ENCODE results near the gene TRPV4. TPM values are rescaled to one million over a fixed set of nuclear protein-coding genes. Genes with fewer than 3 reads are reported as not detected.

The TRPV4 gene
- total and polyA plus RNA-seq, 2 donors (not counting 3 experiments of a cell fraction or from before 2014, with no cell fraction given) = 8.8 to 22.3 TPM

DNA sequence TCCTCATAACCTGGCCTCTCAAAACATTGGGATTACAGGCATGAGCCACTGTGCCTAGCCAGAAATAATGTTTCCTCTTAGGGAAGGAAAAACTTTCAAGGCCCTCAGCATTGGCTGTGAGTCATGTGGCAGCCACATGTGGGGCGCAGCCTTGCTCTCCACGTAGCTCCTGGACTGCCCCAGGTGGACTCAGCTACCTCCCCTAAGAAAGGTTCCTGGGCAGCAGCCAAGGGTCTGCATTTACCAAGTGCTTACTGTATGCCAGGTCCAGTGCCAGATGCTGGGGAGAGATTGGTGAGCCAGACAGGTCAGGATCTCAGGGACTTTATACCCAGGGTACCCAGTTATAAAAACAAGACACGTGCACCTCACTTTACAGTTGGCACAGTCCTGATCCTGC, 3.7 kb upstream of the TRPV4 start:
- POLR2A ChIA-PET = no interaction called here

More for the DNA sequence above, 3.7 kb upstream of the TRPV4 start:
- Histone ChIP-seq H3K9me3 (replicated peaks; ENCODE audit: control insufficient read depth, insufficient read depth, low read length) (no peaks in the 10 kb centered on the region), H3K4me3 (replicated peaks in 1 of 3; ENCODE audit: insufficient read depth in 1 of 3, low read depth in 1 of 3, low read length in 3 of 3) (no peak overlapping the region), H3K79me2 (ENCODE audit: control insufficient read depth, insufficient read depth, low read length) (no peaks in the 10 kb centered on the region), H3K4me1 (ENCODE audit: control insufficient read depth, extremely low read depth, insufficient read depth, low read length) (peaks cover 27% of the 10 kb centered on the region), H3K9me1 (replicated peaks; ENCODE audit: control insufficient read depth, extremely low read depth, insufficient read depth, low read length) (no peaks in the 10 kb centered on the region), H3K27ac (ENCODE audit: insufficient read depth, low read depth, low read length) (no peak overlapping the region), H3K9ac (replicated peaks; ENCODE audit: extremely low read depth, insufficient read depth, low read length) (no peak overlapping the region), H2AFZ (ENCODE audit: low read depth, low read length) (peak overlapping the region; percentile 22), H3K4me2 (ENCODE audit: insufficient read depth, low read length) (no peak overlapping the region), H3K27me3 (ENCODE audit: control insufficient read depth in 2 of 2, insufficient read depth in 2 of 2, low read length in 2 of 2) (no peaks in the 10 kb centered on the region), H4K20me1 (replicated peaks; ENCODE audit: control insufficient read depth, extremely low read depth, insufficient read depth, low read length) (no peaks in the 10 kb centered on the region), H3K36me3 (ENCODE audit: control insufficient read depth in 2 of 2, extremely low read depth in 1 of 2, insufficient read depth in 2 of 2, low read length in 2 of 2) (no peaks in the 10 kb centered on the region)
- BruUV-seq (replicated peaks) = no TSS peak
- dilution Hi-C loops (cut with MboI; ENCODE audit: extremely low pct_ligation_motif_present, low sequenced_read_pairs) = no loop called here
- TF ChIP-seq CTCF (IDR thresholded peaks at IDR 0.05; ENCODE audit: extremely low read depth in 1 of 2, insufficient read depth in 1 of 2, low read depth in 1 of 2, low read length in 2 of 2) = no peak
- no peak for TF ChIP-seq EZH2 (IDR thresholded peaks at IDR 0.05; ENCODE audit: borderline replicate concordance, low read depth, low read length, severe bottlenecking)
- TF ChIP-seq POLR2AphosphoS5 (IDR thresholded peaks at IDR 0.05; ENCODE audit: insufficient read depth, low read depth, low read length) = no peak
- no peak for TF ChIP-seq MYC (IDR thresholded peaks at IDR 0.05; ENCODE audit: low read depth, low read length)
- no peak for TF ChIP-seq GATA2 (IDR thresholded peaks at IDR 0.05; ENCODE audit: insufficient read depth, insufficient read length, low read depth, low read length)
- no peak for TF ChIP-seq POLR2A (IDR thresholded peaks at IDR 0.05; ENCODE audit: low read depth, low read length)
- no peak for TF ChIP-seq FOS (IDR thresholded peaks at IDR 0.05; ENCODE audit: borderline replicate concordance, insufficient read depth, low read length)
- TF ChIP-seq JUN (IDR thresholded peaks at IDR 0.05; ENCODE audit: borderline replicate concordance, insufficient read depth, insufficient read length, low read depth) = no peak
- TF ChIP-seq MAX (IDR thresholded peaks at IDR 0.05; ENCODE audit: insufficient read depth, insufficient read length) = no peak
- no peak for DNase-seq (ENCODE audit: low read depth, low spot score)
- intact Hi-C loops (cut with micrococcal nuclease) = no loop called here
- CTCF ChIA-PET = interaction anchor here (2.2 to 5.8 kb wide), 2 partner anchors 9 to 31 kb away, joined by 6 to 52 read pairs; no protein-coding TSS in a partner anchor
- FAIRE-seq = no peak

Measured in endothelial cell of umbilical vein (primary cell).